ENCODE data around the gene PDE4D.

GRCh38 chr5:58919833-58920232, 973.7 kb downstream of the PDE4D start:
- TF ChIP-seq CTCF (optimal IDR thresholded peaks at IDR 0.05 in 1 of 3, IDR thresholded peaks at IDR 0.05 in 1 of 3, conservative IDR thresholded peaks at IDR 0.05 in 1 of 3; ENCODE audit: extremely low read depth in 1 of 3, insufficient read depth in 2 of 3, low read length in 3 of 3) (no peak), EZH2 (IDR thresholded peaks at IDR 0.05; ENCODE audit: low read length) (no peak)
